Activated CD8-positive, alpha-beta memory T cell treated with anti-CD3 and anti-CD28 coated beads for 1 hour (primary cell): Measurements from ENCODE around the gene DAPK3.

Experiments used
- DNase-seq, 2 donors: peaks; one replicate each; pipeline ENCODE4 v3.0.0-alpha.2; 2020; ENCODE audit warnings: low read depth in 1 of 2; ENCODE audit errors: extremely low read depth in 1 of 2

DAPK3 gene

DNA sequence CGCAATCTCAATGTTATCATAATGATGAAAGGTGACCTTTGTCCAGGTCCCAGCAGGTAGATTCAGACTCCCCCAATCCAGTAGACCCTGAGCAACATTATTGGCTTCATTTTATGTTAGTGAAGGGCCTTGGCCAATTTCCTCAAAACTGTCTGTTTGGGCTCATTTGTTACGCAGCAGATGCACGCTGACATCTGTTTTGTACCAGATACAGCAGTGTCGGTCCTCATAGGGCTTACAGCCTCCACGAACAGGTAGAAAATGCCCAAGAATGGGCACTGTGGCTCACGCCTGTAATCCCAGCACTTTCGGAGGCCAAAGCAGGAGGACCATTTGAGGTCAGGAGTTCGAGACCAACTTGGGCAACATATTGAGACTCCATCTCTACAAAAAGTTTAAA lies 51.1 kb downstream of the DAPK3 start:
- DNase-seq = no peak

DNA sequence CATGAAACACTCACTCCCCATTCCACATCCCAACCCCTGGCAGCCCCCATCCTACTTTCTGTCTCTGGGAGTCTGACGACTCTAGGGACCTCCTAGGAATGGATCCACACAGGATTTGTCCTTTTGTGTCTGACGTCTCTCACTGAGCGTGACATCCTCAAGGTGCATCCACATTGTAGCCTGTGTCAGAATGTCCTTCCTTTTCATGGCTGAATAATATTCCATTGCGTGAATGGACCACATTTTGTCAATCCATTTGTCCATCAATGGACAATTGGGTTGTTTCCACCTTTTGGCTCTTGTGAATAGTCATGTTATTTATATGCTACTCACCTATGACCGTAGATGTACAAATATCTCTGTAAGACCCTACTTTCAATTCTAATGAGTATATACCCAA lies 54.9 kb downstream of the DAPK3 start:
- DNase-seq = no peak

DNA sequence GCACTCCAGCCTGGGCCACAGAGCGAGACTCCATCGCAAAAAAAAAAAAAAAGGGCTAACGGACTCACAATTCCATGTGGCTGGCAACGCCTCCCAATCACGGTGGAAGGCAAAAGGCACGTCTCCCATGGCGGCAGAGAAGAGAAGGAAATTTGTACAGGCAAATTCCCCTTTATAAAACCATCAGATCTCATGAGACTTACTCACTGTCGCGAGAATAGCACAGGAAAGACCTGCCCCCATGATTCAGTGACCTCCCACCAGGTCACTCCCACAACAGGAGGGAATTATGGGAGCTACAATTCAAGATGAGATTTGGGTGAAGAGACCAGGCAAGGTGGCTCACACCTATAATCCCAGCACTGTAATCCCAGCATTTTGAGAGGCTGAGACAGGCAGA lies 56.7 kb downstream of the DAPK3 start:
- DNase-seq = no peak

DNA sequence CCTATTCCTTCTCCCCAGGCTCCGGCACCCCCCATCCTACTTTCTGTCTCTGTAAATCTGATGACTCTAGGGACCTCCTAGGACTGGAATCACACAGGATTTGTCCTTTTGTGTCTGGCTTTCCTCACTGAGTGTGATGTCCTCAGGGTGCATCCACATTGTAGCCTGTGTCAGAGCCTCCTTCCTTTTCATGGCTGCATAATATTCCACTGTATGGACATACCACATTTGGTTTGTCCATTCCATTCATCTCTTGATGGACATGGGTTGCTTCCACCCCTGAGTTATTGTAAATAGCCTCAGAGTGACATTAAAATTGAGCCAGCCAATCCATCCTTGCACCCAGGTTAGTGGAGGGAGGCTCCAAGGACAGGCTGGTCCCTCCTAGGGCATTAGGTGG lies 60.8 kb downstream of the DAPK3 start:
- no peak for DNase-seq
